DND-41 (cell line): ENCODE measurements around the gene CCDC154.

ENCODE experiments used
- ATAC-seq: fragments of 200-7000 bp; cut with Tn5 transposase; 3 replicates; pipeline ENCODE4 v1.9.1; 2021; ENCODE audit warnings: low read depth; ENCODE audit not compliant: insufficient read depth
- DNase-seq: peaks from one replicate; pipeline ENCODE4 v3.0.0-alpha.2; 2020
- H2AFZ ChIP-seq: 2 replicates; pipeline ENCODE4 v1.6.0; 2012; ENCODE audit warnings: low read depth, low read length
- H3K27ac ChIP-seq: 2 replicates; pipeline ENCODE4 v1.5.1; 2012; ENCODE audit warnings: low read length, inconsistent platforms
- H3K27me3 ChIP-seq: fragments of 200-600 bp; sonication (generic); 2 replicates; pipeline ENCODE4 v1.6.0; 2012; ENCODE audit warnings: low read length, mild to moderate bottlenecking, inconsistent platforms; ENCODE audit not compliant: insufficient read depth, poor library complexity
- H3K36me3 ChIP-seq: 2 replicates; pipeline ENCODE4 v1.5.1; 2012; ENCODE audit warnings: low read length, inconsistent platforms; ENCODE audit not compliant: insufficient read depth
- H3K4me1 ChIP-seq: 2 replicates; pipeline ENCODE4 v1.5.1; 2012; ENCODE audit warnings: mild to moderate bottlenecking, low read length; ENCODE audit not compliant: insufficient read depth
- H3K4me2 ChIP-seq: 2 replicates; pipeline ENCODE4 v1.6.0; 2012; ENCODE audit warnings: mild to moderate bottlenecking, moderate library complexity, low read length, inconsistent platforms; ENCODE audit not compliant: insufficient read depth
- H3K4me3 ChIP-seq, 2 experiments: fragments of 200-600 bp in 1 of 2; shearing (Covaris generic) in 1 of 2; 2 replicates each; pipeline ENCODE4 v1.5.1; 2012 to 2016; ENCODE audit warnings: inconsistent platforms in 2 of 2, low read length in 2 of 2, mild to moderate bottlenecking in 2 of 2, low read depth in 1 of 2, moderate library complexity in 1 of 2
- H3K79me2 ChIP-seq: 2 replicates; pipeline ENCODE4 v1.6.0; 2012; ENCODE audit warnings: low read length, inconsistent platforms; ENCODE audit not compliant: insufficient read depth
- H3K9ac ChIP-seq: 2 replicates; pipeline ENCODE4 v1.6.0; 2012; ENCODE audit warnings: low read depth, mild to moderate bottlenecking, inconsistent platforms, low read length, moderate library complexity
- H3K9me3 ChIP-seq: 2 replicates; pipeline ENCODE4 v1.5.1; 2012; ENCODE audit warnings: low read length, moderate library complexity, mild to moderate bottlenecking, inconsistent platforms; ENCODE audit not compliant: insufficient read depth, severe bottlenecking
- H4K20me1 ChIP-seq: 2 replicates; pipeline ENCODE4 v1.6.0; 2012; ENCODE audit warnings: low read length; ENCODE audit not compliant: insufficient read depth
- EZH2 ChIP-seq: IDR thresholded peaks from 3 replicates; pipeline ENCODE4 v1.6.1; 2012; ENCODE audit warnings: borderline replicate concordance, low read depth, mild to moderate bottlenecking, moderate library complexity, low read length, inconsistent platforms; ENCODE audit not compliant: severe bottlenecking
- TF ChIP-seq, protein P1 (sequence below): IDR thresholded peaks from 2 replicates; pipeline ENCODE4 v1.5.1; 2012; ENCODE audit warnings: borderline replicate concordance, low read length, moderate library complexity, mild to moderate bottlenecking; ENCODE audit not compliant: poor library complexity, severe bottlenecking; ENCODE audit errors: extremely low read depth

CCDC154 gene

GRCh38 chr16:1427473-1428461, 16.6 kb downstream of the CCDC154 start:
- ATAC-seq (no peak), DNase-seq (no peak)
- Histone ChIP-seq H3K27me3 (no peaks in the 10 kb centered on the region), H4K20me1 (no peaks in the 10 kb centered on the region), H3K4me2 (no peak overlapping the region), H2AFZ (no peak overlapping the region), H3K36me3 (no peaks in the 10 kb centered on the region), H3K79me2 (no peaks in the 10 kb centered on the region), H3K27ac (no peak overlapping the region), H3K9me3 (no peaks in the 10 kb centered on the region), H3K4me1 (no peaks in the 10 kb centered on the region), H3K4me3 (no peak overlapping the region), H3K9ac (no peak overlapping the region)
- no peak for TF ChIP-seq EZH2
- TF ChIP-seq, protein P1, sequence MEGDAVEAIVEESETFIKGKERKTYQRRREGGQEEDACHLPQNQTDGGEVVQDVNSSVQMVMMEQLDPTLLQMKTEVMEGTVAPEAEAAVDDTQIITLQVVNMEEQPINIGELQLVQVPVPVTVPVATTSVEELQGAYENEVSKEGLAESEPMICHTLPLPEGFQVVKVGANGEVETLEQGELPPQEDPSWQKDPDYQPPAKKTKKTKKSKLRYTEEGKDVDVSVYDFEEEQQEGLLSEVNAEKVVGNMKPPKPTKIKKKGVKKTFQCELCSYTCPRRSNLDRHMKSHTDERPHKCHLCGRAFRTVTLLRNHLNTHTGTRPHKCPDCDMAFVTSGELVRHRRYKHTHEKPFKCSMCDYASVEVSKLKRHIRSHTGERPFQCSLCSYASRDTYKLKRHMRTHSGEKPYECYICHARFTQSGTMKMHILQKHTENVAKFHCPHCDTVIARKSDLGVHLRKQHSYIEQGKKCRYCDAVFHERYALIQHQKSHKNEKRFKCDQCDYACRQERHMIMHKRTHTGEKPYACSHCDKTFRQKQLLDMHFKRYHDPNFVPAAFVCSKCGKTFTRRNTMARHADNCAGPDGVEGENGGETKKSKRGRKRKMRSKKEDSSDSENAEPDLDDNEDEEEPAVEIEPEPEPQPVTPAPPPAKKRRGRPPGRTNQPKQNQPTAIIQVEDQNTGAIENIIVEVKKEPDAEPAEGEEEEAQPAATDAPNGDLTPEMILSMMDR = no peak

- H3K9ac ChIP-seq = no peak overlapping the region
- H3K4me1 ChIP-seq = peaks cover 5% of the 10 kb centered on the region
- no peak overlapping the region for H3K27ac ChIP-seq
- H3K4me2 ChIP-seq = no peak overlapping the region
- DNase-seq (no peak), ATAC-seq (no peak)
- H3K27me3 ChIP-seq = no peaks in the 10 kb centered on the region
- no peak overlapping the region for H3K4me3 ChIP-seq
- no peaks in the 10 kb centered on the region for H3K36me3 ChIP-seq
- H4K20me1 ChIP-seq = no peaks in the 10 kb centered on the region
- no peaks in the 10 kb centered on the region for H3K9me3 ChIP-seq
- no peaks in the 10 kb centered on the region for H3K79me2 ChIP-seq
- no peak overlapping the region for H2AFZ ChIP-seq
- TF ChIP-seq, protein P1 = no peak
- no peak for TF ChIP-seq EZH2
These were observed 17.5 kb downstream of the CCDC154 start for GRCh38 chr16:1426734-1427471.

DNA sequence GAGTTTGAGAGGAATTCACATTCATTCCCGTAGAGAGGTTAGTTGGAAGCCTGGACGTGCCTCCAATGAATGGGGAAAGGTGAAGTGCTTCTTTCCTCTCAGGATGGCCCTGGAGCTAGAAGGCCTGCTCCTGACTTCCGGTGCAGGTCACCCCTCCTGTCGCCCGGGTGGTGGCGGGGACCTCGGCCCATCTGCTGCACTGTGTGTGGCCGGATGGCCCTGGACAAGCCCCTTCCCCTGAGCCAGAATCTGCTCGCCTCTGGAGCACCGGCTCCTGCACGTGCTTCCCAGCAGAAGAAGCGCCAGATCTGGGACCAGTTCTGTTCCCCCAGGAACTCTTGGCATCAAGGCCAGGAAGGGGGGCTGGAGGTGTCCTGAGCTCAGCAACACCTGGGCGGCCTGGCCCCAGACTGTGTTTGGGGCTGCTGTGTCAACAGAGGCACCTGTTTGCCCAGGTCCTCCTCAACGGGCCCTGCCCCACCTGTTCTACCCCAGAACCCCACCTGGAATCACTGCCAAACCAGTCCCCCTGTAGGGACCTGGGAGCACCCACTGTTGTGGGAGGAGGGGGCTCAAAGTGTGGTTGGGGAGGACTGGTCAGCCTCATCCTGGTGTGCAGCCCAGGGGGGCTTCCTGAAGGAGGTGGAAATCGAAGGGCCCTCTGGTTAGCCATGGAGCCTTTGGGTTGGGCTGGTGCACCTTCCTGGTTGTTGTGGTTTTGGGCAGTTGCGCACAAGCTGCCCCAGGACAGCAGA, 18.6 kb downstream of the CCDC154 start:
- Histone ChIP-seq H3K27ac (no peak overlapping the region), H3K27me3 (no peaks in the 10 kb centered on the region), H3K36me3 (no peaks in the 10 kb centered on the region), H3K9me3 (no peaks in the 10 kb centered on the region), H3K4me2 (no peak overlapping the region), H3K9ac (no peak overlapping the region), H3K79me2 (no peaks in the 10 kb centered on the region), H3K4me1 (peaks cover 12% of the 10 kb centered on the region), H4K20me1 (no peaks in the 10 kb centered on the region), H2AFZ (no peak overlapping the region), H3K4me3 (no peak overlapping the region)
- ATAC-seq (no peak), DNase-seq (no peak)
- TF ChIP-seq EZH2 = no peak
- TF ChIP-seq, protein P1 = no peak
